Activated T-helper 2 cell treated with anti-CD3 and anti-CD28 coated beads, Interferon-gamma antibody, Interleukin-2, Interleukin-4, amounts not matched to agents 10 μg/mL and 5 μg/mL and 100 μg/mL, durations not matched to agents 14 hours and 24 hours and 36 hours (primary cell): ENCODE measurements around the gene SLC6A16. TPM values are rescaled to one million over a fixed set of nuclear protein-coding genes. Genes with fewer than 3 reads are reported as not detected.
"Not testable (repeated sequence)": the region's sequence is repeated elsewhere in the genome, so short reads cannot be mapped to it uniquely, and the experiment has no call there.

Source experiments
- DNase-seq: peaks from one replicate; pipeline ENCODE4 v3.0.0; 2021; ENCODE audit warnings: low spot score
- H3K27ac Mint-ChIP-seq: one replicate; pipeline ENCODE4 v1.8.0; 2021; ENCODE audit warnings: mixed read lengths
- H3K27me3 Mint-ChIP-seq: one replicate; pipeline ENCODE4 v1.8.0; 2021; ENCODE audit warnings: low read depth, mixed read lengths
- H3K36me3 Mint-ChIP-seq: one replicate; pipeline ENCODE4 v1.8.0; 2021; ENCODE audit warnings: low read depth, mixed read lengths
- H3K4me1 Mint-ChIP-seq: one replicate; pipeline ENCODE4 v1.8.0; 2021; ENCODE audit warnings: low read depth, mixed read lengths
- H3K4me3 Mint-ChIP-seq: one replicate; pipeline ENCODE4 v1.8.0; 2021; ENCODE audit warnings: low read depth, mild to moderate bottlenecking, moderate library complexity, mixed read lengths
- H3K9me3 Mint-ChIP-seq: one replicate; pipeline ENCODE4 v1.8.0; 2021; ENCODE audit warnings: mixed read lengths
- intact Hi-C: fragments of 100-400 bp; cut with micrococcal nuclease; formaldehyde crosslinking; loops from one replicate; pipeline ENCODE4 v1.15.1; 2023
- total RNA-seq: library from RNA; stranded (reverse); gene quantifications from 2 replicates; pipeline ENCODE4 v1.2.3, GENCODE V29; 2022

Gene SLC6A16
- total RNA-seq, 1 donor from 2014 or later = 1.3 TPM

GRCh38 chr19:49301165-49301865 is 23.7 kb downstream of the SLC6A16 start:
- Mint-ChIP-seq H3K9me3 (no peaks in the 10 kb centered on the region), H3K27ac (no peak overlapping the region), H3K4me3 (no peak overlapping the region), H3K27me3 (peaks cover 10% of the 10 kb centered on the region), H3K36me3 (no peaks in the 10 kb centered on the region), H3K4me1 (no peaks in the 10 kb centered on the region)
- intact Hi-C loops = no loop called here
- DNase-seq = peak; percentile 69

DNA sequence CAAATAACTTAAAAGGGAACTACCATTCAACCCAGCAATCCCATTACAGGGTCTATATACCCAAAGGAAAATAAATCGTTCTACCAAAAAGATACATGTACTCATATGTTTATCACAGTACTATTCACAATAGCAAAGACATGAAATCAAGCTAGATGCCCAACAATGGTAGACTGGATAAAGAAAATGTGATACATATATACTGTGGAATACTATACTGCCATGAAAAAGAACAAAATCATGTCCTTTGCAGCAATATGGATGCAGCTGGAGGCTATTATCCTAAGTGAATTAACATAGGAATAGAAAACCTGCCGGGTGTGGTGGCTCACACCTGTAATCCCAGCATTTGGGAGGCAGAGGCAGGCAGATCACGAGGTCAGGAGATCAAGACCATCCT is 26.3 kb downstream of the SLC6A16 start:
- DNase-seq, H3K4me3 Mint-ChIP-seq, H3K4me1 Mint-ChIP-seq, H3K36me3 Mint-ChIP-seq, intact Hi-C loops, H3K9me3 Mint-ChIP-seq, H3K27ac Mint-ChIP-seq: not testable (repeated sequence)
- H3K27me3 Mint-ChIP-seq = peaks cover 11% of the 10 kb centered on the region

- Mint-ChIP-seq H3K27ac (no peak overlapping the region), H3K4me1 (no peaks in the 10 kb centered on the region), H3K9me3 (no peaks in the 10 kb centered on the region), H3K27me3 (peaks cover 11% of the 10 kb centered on the region), H3K36me3 (no peaks in the 10 kb centered on the region), H3K4me3 (no peak overlapping the region)
- intact Hi-C loops = no loop called here
- no peak for DNase-seq
Measured at GRCh38 chr19:49297403-49297802, 27.6 kb downstream of the SLC6A16 start.

- Mint-ChIP-seq H3K27me3 (peaks cover 10% of the 10 kb centered on the region), H3K9me3 (no peaks in the 10 kb centered on the region), H3K4me3 (no peak overlapping the region), H3K27ac (no peak overlapping the region), H3K36me3 (no peaks in the 10 kb centered on the region), H3K4me1 (no peaks in the 10 kb centered on the region)
- intact Hi-C loops = no loop called here
- DNase-seq = no peak
Measured at GRCh38 chr19:49295208-49295880, 29.6 kb downstream of the SLC6A16 start.

GRCh38 chr19:49294401-49294800 is 30.6 kb downstream of the SLC6A16 start:
- H3K9me3 Mint-ChIP-seq = no peaks in the 10 kb centered on the region
- DNase-seq = no peak
- no peaks in the 10 kb centered on the region for H3K36me3 Mint-ChIP-seq
- intact Hi-C loops = no loop called here
- peaks cover 9% of the 10 kb centered on the region for H3K27me3 Mint-ChIP-seq
- no peak overlapping the region for H3K4me3 Mint-ChIP-seq
- H3K27ac Mint-ChIP-seq = no peak overlapping the region
- H3K4me1 Mint-ChIP-seq = no peaks in the 10 kb centered on the region

GRCh38 chr19:49290517-49290916 is 34.5 kb downstream of the SLC6A16 start:
- intact Hi-C loops = no loop called here
- Mint-ChIP-seq H3K27ac (no peak overlapping the region), H3K27me3 (peaks cover 3% of the 10 kb centered on the region), H3K36me3 (no peaks in the 10 kb centered on the region), H3K9me3 (no peaks in the 10 kb centered on the region), H3K4me3 (no peak overlapping the region), H3K4me1 (no peaks in the 10 kb centered on the region)
- no peak for DNase-seq

GRCh38 chr19:49289286-49289685 is 35.7 kb downstream of the SLC6A16 start:
- H3K27ac Mint-ChIP-seq, intact Hi-C loops, H3K36me3 Mint-ChIP-seq, H3K27me3 Mint-ChIP-seq, H3K9me3 Mint-ChIP-seq, H3K4me3 Mint-ChIP-seq, H3K4me1 Mint-ChIP-seq, DNase-seq: not testable (repeated sequence)

GRCh38 chr19:49288205-49288604 is 36.8 kb downstream of the SLC6A16 start:
- intact Hi-C loops, H3K4me3 Mint-ChIP-seq, H3K36me3 Mint-ChIP-seq, H3K4me1 Mint-ChIP-seq, DNase-seq, H3K9me3 Mint-ChIP-seq, H3K27ac Mint-ChIP-seq, H3K27me3 Mint-ChIP-seq: not testable (repeated sequence)

DNA sequence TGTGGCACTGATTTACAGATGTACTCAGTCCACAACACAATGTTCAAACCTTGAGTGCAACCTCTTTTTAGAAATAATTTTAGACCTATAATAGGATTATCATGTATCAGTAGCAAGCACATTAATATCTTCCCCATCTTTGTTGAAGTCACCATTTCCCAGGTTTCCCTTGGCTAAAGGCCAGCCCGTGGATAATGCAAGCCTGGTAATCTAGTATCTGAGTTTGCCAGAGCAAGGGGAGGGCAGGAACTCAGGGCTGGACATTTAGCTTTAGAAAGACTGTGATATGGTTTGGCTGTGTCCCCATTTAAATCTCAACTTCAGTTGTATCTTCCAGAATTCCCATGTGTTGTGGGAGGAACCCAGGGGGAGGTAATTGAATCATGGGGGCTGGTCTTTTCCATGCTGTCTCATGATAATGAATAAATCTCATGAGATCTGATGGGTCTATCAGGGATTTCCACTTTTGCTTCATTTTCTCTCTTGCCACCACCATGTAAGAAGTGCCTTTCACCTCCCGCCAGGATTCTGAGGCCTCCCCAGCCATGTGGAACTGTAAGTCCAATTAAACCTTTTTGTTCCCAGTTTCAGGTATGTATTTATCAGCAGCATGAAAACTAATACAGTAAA is 37.7 kb downstream of the SLC6A16 start:
- Mint-ChIP-seq H3K27me3 (peaks cover 3% of the 10 kb centered on the region), H3K4me1 (no peaks in the 10 kb centered on the region), H3K4me3 (no peak overlapping the region), H3K27ac (no peak overlapping the region), H3K36me3 (no peaks in the 10 kb centered on the region), H3K9me3 (no peaks in the 10 kb centered on the region)
- intact Hi-C loops = no loop called here
- no peak for DNase-seq

- intact Hi-C loops = no loop called here
- peaks cover 1% of the 10 kb centered on the region for H3K27me3 Mint-ChIP-seq
- H3K27ac Mint-ChIP-seq = no peak overlapping the region
- no peaks in the 10 kb centered on the region for H3K36me3 Mint-ChIP-seq
- H3K4me1 Mint-ChIP-seq = no peaks in the 10 kb centered on the region
- no peaks in the 10 kb centered on the region for H3K9me3 Mint-ChIP-seq
- DNase-seq = no peak
- H3K4me3 Mint-ChIP-seq = no peak overlapping the region
Measured at GRCh38 chr19:49282184-49282583, 42.8 kb downstream of the SLC6A16 start.

GRCh38 chr19:49272204-49272603 is 52.8 kb downstream of the SLC6A16 start:
- intact Hi-C loops = no loop called here
- Mint-ChIP-seq H3K27me3 (peaks cover 12% of the 10 kb centered on the region), H3K4me3 (no peak overlapping the region), H3K9me3 (peaks cover 2% of the 10 kb centered on the region), H3K27ac (no peak overlapping the region), H3K4me1 (peaks cover 3% of the 10 kb centered on the region), H3K36me3 (no peaks in the 10 kb centered on the region)
- no peak for DNase-seq

GRCh38 chr19:49271080-49271753 is 53.8 kb downstream of the SLC6A16 start:
- Mint-ChIP-seq H3K27me3 (peaks cover 12% of the 10 kb centered on the region), H3K4me3 (no peak overlapping the region), H3K36me3 (no peaks in the 10 kb centered on the region), H3K27ac (no peak overlapping the region), H3K9me3 (peaks cover 7% of the 10 kb centered on the region), H3K4me1 (peaks cover 3% of the 10 kb centered on the region)
- no peak for DNase-seq
- intact Hi-C loops = no loop called here

DNA sequence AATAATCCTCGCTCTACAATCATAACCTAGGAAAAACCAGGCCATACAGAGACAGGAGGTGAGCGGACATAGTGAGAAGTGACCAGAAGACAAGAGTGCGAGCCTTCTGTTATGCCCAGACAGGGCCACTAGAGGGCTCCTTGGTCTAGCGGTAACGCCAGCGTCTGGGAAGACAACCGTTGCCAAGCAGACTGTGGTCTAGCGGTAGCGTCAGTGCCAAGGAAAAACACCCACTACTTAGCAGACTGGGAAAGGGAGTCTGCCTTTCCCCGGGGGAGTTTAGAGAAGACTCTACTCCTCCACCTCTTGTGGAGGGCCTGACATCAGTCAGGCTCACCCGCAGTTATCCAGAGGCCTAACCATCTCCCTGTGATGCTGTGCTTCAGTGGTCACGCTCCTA is 58.6 kb downstream of the SLC6A16 start:
- H3K4me1 Mint-ChIP-seq, H3K27ac Mint-ChIP-seq: not testable (repeated sequence)

More for the DNA sequence above, 58.6 kb downstream of the SLC6A16 start:
- DNase-seq = peak; percentile 38
- H3K4me3 Mint-ChIP-seq, H3K36me3 Mint-ChIP-seq: not testable (repeated sequence)
- Mint-ChIP-seq H3K9me3 (peaks cover 14% of the 10 kb centered on the region), H3K27me3 (peaks cover 13% of the 10 kb centered on the region)
- intact Hi-C loops = loop anchor here (1.0 kb wide), 1 partner anchor 62 kb away; no protein-coding TSS in a partner anchor
